Heart right ventricle (tissue), 16 donors: ENCODE data around the gene REPS1. TPM values are rescaled to one million over a fixed set of nuclear protein-coding genes. Genes with fewer than 3 reads are reported as not detected.

ENCODE experiments used
- ATAC-seq, 8 donors: fragments of 200-7000 bp; cut with Tn5 transposase; one replicate each; pipeline ENCODE4 v1.9.1; 2020; ENCODE audit warnings: mild to moderate bottlenecking in 8 of 8, moderate library complexity in 8 of 8, moderate number of reproducible peaks in 1 of 8
- DNase-seq, 2 donors: peaks; one replicate each; pipeline ENCODE4 v3.0.0-alpha.2; 2020
- H3K27ac ChIP-seq, 10 donors: fragments of 200-600 bp; sonication (generic) in 2 of 10; one replicate each; pipeline versions ENCODE4 v1.5.0 to v1.8.0; 2020 to 2022; ENCODE audit warnings: mild to moderate bottlenecking in 3 of 10
- H3K27me3 ChIP-seq, 7 donors: fragments of 200-600 bp; one replicate each; pipeline ENCODE4 v1.8.0; 2021 to 2022; ENCODE audit warnings: mild to moderate bottlenecking in 2 of 7
- H3K36me3 ChIP-seq, 9 donors: fragments of 200-600 bp; sonication (generic) in 1 of 9; one replicate each; pipeline versions ENCODE4 v1.5.0 to v1.8.0; 2020 to 2022; ENCODE audit warnings: mild to moderate bottlenecking in 2 of 9
- H3K4me1 ChIP-seq, 9 donors: fragments of 200-600 bp; sonication (generic) in 1 of 9; one replicate each; pipeline versions ENCODE4 v1.5.0 to v1.8.0; 2020 to 2022; ENCODE audit warnings: mild to moderate bottlenecking in 4 of 9
- H3K4me3 ChIP-seq, 10 donors: fragments of 200-600 bp; sonication (generic) in 2 of 10; one replicate each; pipeline versions ENCODE4 v1.5.0 to v1.8.0; 2020 to 2022; ENCODE audit warnings: mild to moderate bottlenecking in 7 of 10, moderate library complexity in 2 of 10
- H3K9me3 ChIP-seq, 11 donors: fragments of 200-600 bp in 10 of 11; sonication (generic) in 2 of 11; one replicate each; pipeline versions ENCODE4 v1.5.0 to v1.8.0; 2013 to 2022; ENCODE audit warnings: mild to moderate bottlenecking in 2 of 11, control low read depth in 1 of 11, moderate library complexity in 1 of 11
- WGBS, 2 donors: extraction: QIAGEN DNeasy Blood & Tissue Kit; methylation state at CpG; one replicate each; pipeline ENCODE4 v1.1.7; 2013; ENCODE audit warnings: inconsistent platforms in 1 of 2; 5-methylcytosine and 5-hydroxymethylcytosine counted together
- intact Hi-C, 10 donors: fragments of 100-400 bp; cut with DNase I; formaldehyde crosslinking; loops; one replicate each; pipeline versions ENCODE4 v1.11.1 to v1.14.2; 2022
- polyA plus RNA-seq, 2 donors: library from polyadenylated mRNA; stranded (reverse); fragments of 200-250 nt; gene quantifications; one replicate each; pipeline ENCODE4 v1.2.3, GENCODE V29; 2013
- total RNA-seq, 10 donors: library from RNA; stranded (reverse); fragmentation: NEBNext Ultra II Directional in 3 of 10; extraction: Animal tissue kit (Norgen Biotek cat#: 25700) in 3 of 10; gene quantifications; one replicate each; pipeline versions ENCODE4 v1.2.1 to v1.2.4, GENCODE V29; 2021 to 2023
- TF ChIP-seq, protein P1 (sequence below), 9 donors: fragments of 200-600 bp; sonication (generic) in 2 of 9; IDR thresholded peaks; one replicate each; pipeline versions ENCODE4 v1.5.0 to v1.8.0; 2021 to 2022; ENCODE audit warnings: antibody characterized with exemption in 9 of 9, mild to moderate bottlenecking in 5 of 9, moderate library complexity in 1 of 9
- donor health status: Arrhythmogenic right ventricular cardiomyopathy.
- donor health status: ischemic (EF 13 %, LVEDD 7.1; RV severe dilation, severe dysfunction).
- donor health status: healthy with polysubstance abuse.
- donor health status: DM: no; HTN: yes; CAD: no.
- donor health status: DM: no; HTN: no; CAD: no.
- donor health status: ischemic (EF 25% LVEDD 6.9; RV normal size, moderate dysfunction).
- donor health status: ischemic (EF 25% LVEDD 5.7; RV mildly dilated, moderate dysfunction).
- donor health status: healthy.
- donor health status: DM: yes; HTN: yes; CAD: no.
- donor health status: Ischemic cardiomyopathy.
- donor health status: ischemic (EF 35%, LVEDD 5.7; RV mildly dilated, moderate dysfunction).
- donor health status: nonischemic (EF 11% LVEDD 7.7; RV severe dilation, severe dysfunction).
- donor health status: DM: yes; HTN: yes; CAD: no.
- donor health status: PGD.
- donor health status: ischemic (EF 29% LVEDD 5.4; RV normal size, mild dysfunction).
- donor health status: nonischemic (EF 23%, LVEDD 6.1; RV moderate dilation, normal function).

The REPS1 gene
- total and polyA plus RNA-seq, 12 donors = 30.2 to 43.9 (median 39.4) TPM

DNA sequence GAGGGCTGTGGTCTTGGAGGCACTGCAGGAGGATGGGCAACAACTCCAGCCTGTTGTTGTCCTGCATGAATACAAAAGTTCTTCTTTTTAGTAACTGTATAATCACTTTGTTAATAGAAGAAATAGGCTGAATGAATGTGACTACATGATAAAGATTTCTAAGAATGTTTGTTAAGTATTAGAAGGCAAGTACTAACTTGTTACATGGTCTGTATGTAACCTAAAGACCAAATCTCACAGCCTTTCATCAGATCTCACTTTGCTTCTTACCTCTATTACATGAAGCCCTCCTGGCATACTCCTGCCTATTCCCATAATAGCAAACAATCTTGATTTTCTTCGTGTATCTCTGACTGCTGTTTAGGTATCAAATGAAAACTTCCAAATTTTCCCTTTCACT, 73.4 kb downstream of the REPS1 start:
- H3K36me3 ChIP-seq = peaks cover 0 to 100% (median 50%) of the 10 kb centered on the region in 9 donors
- ATAC-seq = no peak
- H3K27me3 ChIP-seq = no peaks in the 10 kb centered on the region
- TF ChIP-seq, protein P1, sequence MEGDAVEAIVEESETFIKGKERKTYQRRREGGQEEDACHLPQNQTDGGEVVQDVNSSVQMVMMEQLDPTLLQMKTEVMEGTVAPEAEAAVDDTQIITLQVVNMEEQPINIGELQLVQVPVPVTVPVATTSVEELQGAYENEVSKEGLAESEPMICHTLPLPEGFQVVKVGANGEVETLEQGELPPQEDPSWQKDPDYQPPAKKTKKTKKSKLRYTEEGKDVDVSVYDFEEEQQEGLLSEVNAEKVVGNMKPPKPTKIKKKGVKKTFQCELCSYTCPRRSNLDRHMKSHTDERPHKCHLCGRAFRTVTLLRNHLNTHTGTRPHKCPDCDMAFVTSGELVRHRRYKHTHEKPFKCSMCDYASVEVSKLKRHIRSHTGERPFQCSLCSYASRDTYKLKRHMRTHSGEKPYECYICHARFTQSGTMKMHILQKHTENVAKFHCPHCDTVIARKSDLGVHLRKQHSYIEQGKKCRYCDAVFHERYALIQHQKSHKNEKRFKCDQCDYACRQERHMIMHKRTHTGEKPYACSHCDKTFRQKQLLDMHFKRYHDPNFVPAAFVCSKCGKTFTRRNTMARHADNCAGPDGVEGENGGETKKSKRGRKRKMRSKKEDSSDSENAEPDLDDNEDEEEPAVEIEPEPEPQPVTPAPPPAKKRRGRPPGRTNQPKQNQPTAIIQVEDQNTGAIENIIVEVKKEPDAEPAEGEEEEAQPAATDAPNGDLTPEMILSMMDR (IDR thresholded peaks at IDR 0.05) = no peak
- no peaks in the 10 kb centered on the region for H3K9me3 ChIP-seq
- intact Hi-C loops = loop anchor here in 2 of 10 donors (10.0 kb wide), 1 partner anchor 70 kb away; the partner anchor contains the start of gene REPS1 (in 2 of the 2)
- no peak for DNase-seq
- H3K4me3 ChIP-seq = no peak overlapping the region
- H3K27ac ChIP-seq = no peak overlapping the region
- no peaks in the 10 kb centered on the region for H3K4me1 ChIP-seq
- 83 to 89% methylated on average over 1 of the region's 1 CpG for WGBS, 2 donors

- H3K27me3 ChIP-seq = no peaks in the 10 kb centered on the region
- WGBS, 2 donors = 64 to 75% methylated on average over 3 of the region's 3 CpGs
- no peak overlapping the region for H3K27ac ChIP-seq
- no peak for ATAC-seq
- H3K4me3 ChIP-seq = no peak overlapping the region
- TF ChIP-seq, protein P1 (IDR thresholded peaks at IDR 0.05) = no peak
- H3K9me3 ChIP-seq = no peaks in the 10 kb centered on the region
- no peaks in the 10 kb centered on the region for H3K4me1 ChIP-seq
- peaks cover 0 to 100% (median 57%) of the 10 kb centered on the region in 9 donors for H3K36me3 ChIP-seq
- no peak for DNase-seq
- intact Hi-C loops = loop anchor here in 2 of 10 donors (10.0 kb wide), 1 partner anchor 72 kb away; the partner anchor contains the start of gene REPS1 (in 2 of the 2)
Observed at GRCh38 chr6:138912308-138912707, 75.7 kb downstream of the REPS1 start.

DNA sequence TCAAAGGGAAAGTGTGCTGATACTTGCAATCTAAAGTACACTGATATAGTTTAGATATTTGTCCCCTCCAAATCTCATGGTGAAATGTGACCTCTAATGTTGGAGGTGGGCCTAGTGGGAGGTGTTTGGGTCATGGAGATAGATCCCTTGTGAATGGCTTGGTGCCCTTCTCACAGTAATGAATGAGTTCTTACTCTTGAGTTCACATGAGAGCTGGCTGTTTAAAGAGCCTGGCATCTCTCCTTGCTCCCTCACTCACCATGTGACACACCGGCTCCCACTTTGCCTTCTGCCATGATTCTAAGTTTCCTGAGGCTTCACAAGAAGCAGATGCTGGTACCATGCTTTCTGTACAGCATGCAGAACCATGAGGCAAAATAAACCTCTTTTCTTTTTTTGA, 78.1 kb downstream of the REPS1 start:
- no peak overlapping the region for H3K4me3 ChIP-seq
- intact Hi-C loops = loop anchor here in 2 of 10 donors (10.0 kb wide), 1 partner anchor 75 kb away; the partner anchor contains the start of gene REPS1 (in 2 of the 2)
- H3K27ac ChIP-seq = no peak overlapping the region
- peak in 7 of 8 donors; percentile 35 to 85 (median 52) for ATAC-seq
- H3K36me3 ChIP-seq = peaks cover 0 to 99% (median 41%) of the 10 kb centered on the region in 9 donors
- no peaks in the 10 kb centered on the region for H3K9me3 ChIP-seq
- DNase-seq = peak in 1 of 2 donors; percentile 7
- TF ChIP-seq, protein P1 (IDR thresholded peaks at IDR 0.05) = no peak
- no peaks in the 10 kb centered on the region for H3K27me3 ChIP-seq
- WGBS, 2 donors = 50 to 76% methylated on average over 1 of the region's 1 CpG
- no peaks in the 10 kb centered on the region for H3K4me1 ChIP-seq

DNA sequence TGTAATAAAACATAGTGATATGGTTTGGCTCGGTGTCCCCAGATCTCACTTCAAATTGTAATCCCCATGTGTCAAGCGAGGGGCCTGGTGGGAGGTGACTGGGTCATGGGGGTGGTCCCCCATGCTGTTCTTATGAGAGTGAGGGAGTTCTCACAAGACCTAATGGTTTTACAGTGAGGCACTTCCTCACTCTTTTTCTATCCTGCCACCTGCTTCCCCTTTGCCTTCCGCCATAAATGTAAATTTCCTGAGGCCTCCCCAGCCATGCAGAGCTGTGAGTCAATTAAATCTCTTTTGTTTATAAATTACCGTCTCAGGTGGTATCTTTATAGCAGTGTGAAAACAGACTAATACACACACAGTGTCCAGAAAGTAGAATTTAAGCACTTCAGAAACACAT, 78.5 kb downstream of the REPS1 start:
- peaks cover 0 to 99% (median 40%) of the 10 kb centered on the region in 9 donors for H3K36me3 ChIP-seq

More for the DNA sequence above, 78.5 kb downstream of the REPS1 start:
- intact Hi-C loops = no loop called here
- ATAC-seq (no peak), DNase-seq (no peak)
- Histone ChIP-seq H3K4me1 (no peaks in the 10 kb centered on the region), H3K4me3 (no peak overlapping the region), H3K27me3 (no peaks in the 10 kb centered on the region), H3K27ac (peak overlapping the region in 1 of 10 donors; percentile 9), H3K9me3 (no peaks in the 10 kb centered on the region)
- WGBS, 2 donors = 79 to 81% methylated on average over 4 of the region's 4 CpGs
- TF ChIP-seq, protein P1 (IDR thresholded peaks at IDR 0.05) = no peak
